Stomach smooth muscle (tissue), 2 donors: ENCODE measurements around the gene UVSSA.
A peak's percentile ranks its signal among the peaks of the same experiment; 100 is the strongest.

Source experiments
- H3K27ac ChIP-seq: one replicate; pipeline ENCODE4 v1.7.0; 2013; ENCODE audit warnings: mild to moderate bottlenecking, low read length, inconsistent platforms
- H3K27me3 ChIP-seq, 2 donors: one replicate each; pipeline ENCODE4 v1.7.0; 2013; ENCODE audit warnings: low read length in 2 of 2; ENCODE audit not compliant: insufficient read depth in 2 of 2, control insufficient read depth in 1 of 2
- H3K36me3 ChIP-seq, 2 donors: one replicate each; pipeline ENCODE4 v1.7.0; 2013; ENCODE audit warnings: low read length in 2 of 2; ENCODE audit not compliant: control insufficient read depth in 2 of 2, insufficient read depth in 2 of 2
- H3K4me1 ChIP-seq: one replicate; pipeline ENCODE4 v1.7.0; 2013; ENCODE audit warnings: low read length; ENCODE audit not compliant: control insufficient read depth, insufficient read depth
- H3K4me3 ChIP-seq, 2 donors: one replicate each; pipeline ENCODE4 v1.7.0; 2013; ENCODE audit warnings: low read length in 2 of 2
- H3K9ac ChIP-seq, 2 donors: one replicate each; pipeline ENCODE4 v1.7.0; 2013; ENCODE audit warnings: low read length in 2 of 2, mild to moderate bottlenecking in 1 of 2
- H3K9me3 ChIP-seq, 2 donors: one replicate each; pipeline ENCODE4 v1.7.0; 2013; ENCODE audit warnings: low read length in 2 of 2; ENCODE audit not compliant: control insufficient read depth in 2 of 2
- donor health status: healthy.
- donor health status: Pancreatic carcinoma.

Gene UVSSA

GRCh38 chr4:1345903-1346780, 866 bp upstream of the UVSSA start:
- no peaks in the 10 kb centered on the region for H3K9me3 ChIP-seq
- peaks cover 9 to 10% of the 10 kb centered on the region in 2 donors for H3K36me3 ChIP-seq
- no peaks in the 10 kb centered on the region for H3K27me3 ChIP-seq
- H3K9ac ChIP-seq: peak overlapping the region; percentile 66 to 70
- H3K4me3 ChIP-seq: peak overlapping the region; percentile 75 to 83
- peaks cover 28% of the 10 kb centered on the region for H3K4me1 ChIP-seq
- peak overlapping the region; percentile 92 for H3K27ac ChIP-seq

- Histone ChIP-seq H3K36me3 (peaks cover 6% of the 10 kb centered on the region in 2 donors), H3K9me3 (no peaks in the 10 kb centered on the region), H3K4me1 (peaks cover 34% of the 10 kb centered on the region), H3K4me3 (peak overlapping the region; percentile 82 to 90), H3K27ac (peak overlapping the region; percentile 92), H3K9ac (peak overlapping the region; percentile 90 to 97), H3K27me3 (no peaks in the 10 kb centered on the region)
These were observed 429 bp downstream of the UVSSA start for GRCh38 chr4:1347410-1347864.

- Histone ChIP-seq H3K9ac (peak overlapping the region; percentile 90 to 97), H3K27ac (peak overlapping the region; percentile 92), H3K4me3 (peak overlapping the region; percentile 82 to 90), H3K4me1 (peaks cover 34% of the 10 kb centered on the region), H3K36me3 (peaks cover 6 to 10% of the 10 kb centered on the region in 2 donors), H3K9me3 (no peaks in the 10 kb centered on the region), H3K27me3 (no peaks in the 10 kb centered on the region)
These were observed 1.1 kb downstream of the UVSSA start for GRCh38 chr4:1348014-1348513.

- peaks cover 34% of the 10 kb centered on the region for H3K4me1 ChIP-seq
- no peak overlapping the region for H3K27ac ChIP-seq
- no peaks in the 10 kb centered on the region for H3K27me3 ChIP-seq
- H3K9ac ChIP-seq: peak overlapping the region in 1 of 2 donors; percentile 97
- H3K4me3 ChIP-seq: no peak overlapping the region
- H3K36me3 ChIP-seq: peaks cover 6 to 12% of the 10 kb centered on the region in 2 donors
- H3K9me3 ChIP-seq: no peaks in the 10 kb centered on the region
These were observed 1.7 kb downstream of the UVSSA start for GRCh38 chr4:1348746-1349145.

DNA sequence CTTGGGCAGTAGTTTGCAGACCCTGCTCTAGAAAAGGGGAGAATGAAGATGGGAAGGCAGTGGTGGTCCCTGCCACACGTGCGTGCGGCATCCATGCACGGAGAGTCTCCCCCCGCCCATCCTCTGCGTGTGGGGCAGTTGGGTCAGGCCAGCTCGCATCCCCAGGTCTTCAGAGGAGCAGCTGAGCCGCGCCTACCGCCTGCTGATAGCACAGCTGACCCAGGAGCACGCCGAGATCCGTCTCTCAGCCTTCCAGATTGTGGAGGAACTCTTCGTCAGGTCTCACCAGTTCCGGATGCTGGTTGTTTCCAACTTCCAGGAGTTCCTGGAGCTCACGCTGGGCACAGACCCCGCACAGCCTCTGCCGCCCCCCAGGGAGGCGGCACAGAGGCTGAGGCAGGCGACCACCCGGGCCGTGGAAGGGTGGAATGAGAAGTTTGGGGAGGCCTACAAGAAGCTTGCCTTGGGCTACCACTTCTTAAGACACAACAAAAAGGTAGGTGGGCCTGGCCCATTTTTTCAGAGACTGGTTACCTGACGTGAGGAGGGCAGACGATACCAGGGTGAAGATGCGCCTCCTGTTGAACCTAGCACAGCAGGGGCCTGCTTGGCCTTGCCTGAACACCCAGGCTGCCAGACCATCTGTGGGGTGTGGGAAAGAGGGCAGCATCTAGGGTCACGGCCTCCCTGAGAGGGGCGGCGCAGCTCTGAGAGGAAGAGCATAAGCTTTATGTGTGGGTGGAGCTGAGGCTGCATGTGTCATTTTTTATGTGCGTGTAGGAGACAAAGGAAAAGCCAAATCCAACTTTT, 2.6 kb downstream of the UVSSA start:
- H3K4me1 ChIP-seq: peaks cover 34% of the 10 kb centered on the region
- no peak overlapping the region for H3K4me3 ChIP-seq
- H3K9me3 ChIP-seq: no peaks in the 10 kb centered on the region
- no peak overlapping the region for H3K27ac ChIP-seq
- peak overlapping the region in 1 of 2 donors; percentile 36 for H3K9ac ChIP-seq
- no peaks in the 10 kb centered on the region for H3K27me3 ChIP-seq
- H3K36me3 ChIP-seq: peaks cover 6 to 12% of the 10 kb centered on the region in 2 donors

DNA sequence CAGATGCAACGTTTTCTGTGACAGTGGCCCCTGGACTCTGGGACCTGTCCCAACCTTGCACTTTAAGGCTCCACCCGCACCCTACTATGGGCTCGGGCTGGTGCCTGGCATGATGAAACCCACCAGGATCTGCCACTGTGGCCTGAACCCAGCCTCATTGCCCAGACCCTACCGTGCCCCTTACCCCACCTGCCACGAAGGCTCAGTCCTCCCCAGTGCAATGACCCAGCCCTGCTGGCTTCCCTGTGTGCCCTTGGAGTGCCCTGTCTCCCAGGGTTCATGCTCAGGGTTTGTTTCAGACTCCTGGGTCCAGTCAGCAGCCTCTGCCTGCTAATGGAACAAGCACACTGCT, 3.1 kb downstream of the UVSSA start:
- no peaks in the 10 kb centered on the region for H3K9me3 ChIP-seq
- peaks cover 34% of the 10 kb centered on the region for H3K4me1 ChIP-seq
- H3K27me3 ChIP-seq: no peaks in the 10 kb centered on the region
- H3K27ac ChIP-seq: no peak overlapping the region
- H3K4me3 ChIP-seq: no peak overlapping the region
- H3K36me3 ChIP-seq: peaks cover 6 to 14% of the 10 kb centered on the region in 2 donors
- peak overlapping the region in 1 of 2 donors; percentile 29 for H3K9ac ChIP-seq

DNA sequence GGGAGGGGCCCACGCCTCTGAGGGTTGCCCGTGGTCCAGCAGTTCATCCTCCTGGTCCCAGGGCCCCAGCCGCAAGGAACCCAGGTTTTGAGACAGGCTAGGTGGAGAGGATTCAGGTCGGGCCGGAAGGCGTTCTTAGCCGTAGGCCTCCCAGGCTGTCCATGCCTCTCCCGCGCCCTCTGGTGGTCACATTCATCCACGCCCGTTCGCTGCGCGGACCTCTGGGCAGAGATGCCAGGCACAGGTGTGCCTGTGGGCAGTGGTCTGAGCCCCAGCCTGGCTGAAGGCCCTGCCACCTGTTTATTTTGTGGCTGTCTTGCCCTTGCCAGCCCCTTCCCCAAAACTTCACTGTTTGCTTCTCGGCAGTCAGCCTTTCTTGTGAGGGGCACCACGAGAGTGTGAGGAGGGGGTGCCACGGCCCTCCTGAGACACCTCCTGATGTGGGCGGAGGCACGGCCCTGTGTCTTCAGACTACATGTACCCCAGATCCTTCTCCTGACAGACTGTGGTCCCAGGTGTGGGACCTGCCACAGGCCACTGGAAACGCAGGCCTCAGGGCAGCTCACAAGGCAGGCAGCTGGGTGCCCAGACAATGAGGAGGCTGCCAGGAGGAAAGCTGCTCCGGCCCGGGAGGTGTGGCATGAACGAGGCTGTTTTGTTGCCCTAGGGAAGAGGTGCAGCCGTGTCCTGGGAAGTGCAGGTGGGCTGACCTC, 5.0 kb downstream of the UVSSA start:
- Histone ChIP-seq H3K4me1 (peaks cover 26% of the 10 kb centered on the region), H3K36me3 (peaks cover 6 to 15% of the 10 kb centered on the region in 2 donors), H3K27ac (no peak overlapping the region), H3K9me3 (no peaks in the 10 kb centered on the region), H3K27me3 (no peaks in the 10 kb centered on the region), H3K4me3 (peak overlapping the region in 1 of 2 donors; percentile 49), H3K9ac (peak overlapping the region in 1 of 2 donors; percentile 71)

DNA sequence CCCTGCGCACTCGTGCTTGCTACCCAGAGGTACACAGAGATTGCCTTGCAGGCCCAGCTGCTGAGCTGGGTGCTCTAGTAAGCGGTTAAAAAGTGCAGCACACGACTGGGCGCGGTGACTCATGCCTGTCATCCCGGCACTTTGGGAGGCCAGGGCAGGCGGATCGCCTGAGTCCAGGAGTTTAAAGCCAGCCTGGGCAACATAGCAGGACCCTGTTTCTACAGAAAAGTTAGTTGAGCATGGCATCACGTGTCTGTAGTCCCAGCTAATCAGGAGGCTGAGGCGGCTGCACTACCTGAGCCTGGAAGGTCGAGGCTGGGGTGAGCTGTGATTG, 5.5 kb downstream of the UVSSA start:
- Histone ChIP-seq H3K9me3 (no peaks in the 10 kb centered on the region), H3K36me3 (peaks cover 6 to 15% of the 10 kb centered on the region in 2 donors), H3K4me1 (peaks cover 28% of the 10 kb centered on the region), H3K27ac (no peak overlapping the region), H3K27me3 (no peaks in the 10 kb centered on the region), H3K4me3 (no peak overlapping the region), H3K9ac (no peak overlapping the region)

GRCh38 chr4:1353186-1354055, 6.4 kb downstream of the UVSSA start:
- H3K9ac ChIP-seq: no peak overlapping the region
- H3K4me1 ChIP-seq: peaks cover 21% of the 10 kb centered on the region
- no peak overlapping the region for H3K27ac ChIP-seq
- no peaks in the 10 kb centered on the region for H3K9me3 ChIP-seq
- H3K36me3 ChIP-seq: peaks cover 6 to 17% of the 10 kb centered on the region in 2 donors
- H3K27me3 ChIP-seq: no peaks in the 10 kb centered on the region
- H3K4me3 ChIP-seq: no peak overlapping the region
